ENCODE results near the gene ASB2. TPM values are rescaled to one million over a fixed set of nuclear protein-coding genes. Genes with fewer than 3 reads are reported as not detected.

Gene ASB2
- total RNA-seq, 3 donors from 2014 or later (not counting 1 experiment from before 2014, with no cell fraction given): 3.7 to 7.2 (median 4.8) TPM

- no peaks in the 10 kb centered on the region for H3K36me3 ChIP-seq (ENCODE audit: control insufficient read depth, insufficient read depth, low read length)
- no peak overlapping the region for H3K27ac ChIP-seq (ENCODE audit: low read length)
- H3K36me3 Mint-ChIP-seq: no peaks in the 10 kb centered on the region
- H3K4me3 Mint-ChIP-seq: no peak overlapping the region
- ATAC-seq: no peak
- H3K27me3 ChIP-seq (ENCODE audit: control insufficient read depth, insufficient read depth, low read length): no peaks in the 10 kb centered on the region
- intact Hi-C loops (cut with micrococcal nuclease): no loop called here
- no peak for DNase-seq
- H3K9me3 ChIP-seq (ENCODE audit: control insufficient read depth, insufficient read depth, low read length): no peaks in the 10 kb centered on the region
- peaks cover 0 to 3% of the 10 kb centered on the region in 2 donors for H3K9me3 Mint-ChIP-seq
- WGBS (ENCODE audit: insufficient coverage): 91% methylated on average over 18 of the region's 18 CpGs
- H3K4me3 ChIP-seq (ENCODE audit: low read length): no peak overlapping the region
- no peak for TF ChIP-seq CTCF (IDR thresholded peaks at IDR 0.05)
- H3K27ac Mint-ChIP-seq: no peak overlapping the region
- H3K4me1 Mint-ChIP-seq: no peaks in the 10 kb centered on the region
- peaks cover 7 to 8% of the 10 kb centered on the region in 2 donors for H3K27me3 Mint-ChIP-seq (ENCODE audit: low read depth in 2 of 2)
- H3K4me1 ChIP-seq (ENCODE audit: control insufficient read depth, insufficient read depth, low read length): no peaks in the 10 kb centered on the region
These were observed 55.2 kb downstream of the ASB2 start for GRCh38 chr14:93921001-93921806.

- Histone ChIP-seq H3K27ac (ENCODE audit: low read length) (no peak overlapping the region), H3K4me1 (ENCODE audit: control insufficient read depth, insufficient read depth, low read length) (no peaks in the 10 kb centered on the region), H3K4me3 (ENCODE audit: low read length) (no peak overlapping the region), H3K9me3 (ENCODE audit: control insufficient read depth, insufficient read depth, low read length) (peaks cover 8% of the 10 kb centered on the region), H3K36me3 (ENCODE audit: control insufficient read depth, insufficient read depth, low read length) (no peaks in the 10 kb centered on the region), H3K27me3 (ENCODE audit: control insufficient read depth, insufficient read depth, low read length) (no peaks in the 10 kb centered on the region)
- Mint-ChIP-seq H3K9me3 (peaks cover 0 to 3% of the 10 kb centered on the region in 2 donors), H3K4me1 (no peaks in the 10 kb centered on the region), H3K27ac (no peak overlapping the region), H3K4me3 (no peak overlapping the region), H3K36me3 (no peaks in the 10 kb centered on the region), H3K27me3 (ENCODE audit: low read depth in 2 of 2) (peaks cover 9 to 15% of the 10 kb centered on the region in 2 donors)
- intact Hi-C loops (cut with micrococcal nuclease): no loop called here
- no peak for DNase-seq
- ATAC-seq: no peak
- no peak for TF ChIP-seq CTCF (IDR thresholded peaks at IDR 0.05)
- 89% methylated on average over 7 of the region's 7 CpGs for WGBS (ENCODE audit: insufficient coverage)
These were observed 59.2 kb downstream of the ASB2 start for GRCh38 chr14:93917141-93917540.

- Histone ChIP-seq H3K27ac (ENCODE audit: low read length) (no peak overlapping the region), H3K4me1 (ENCODE audit: control insufficient read depth, insufficient read depth, low read length) (no peaks in the 10 kb centered on the region), H3K4me3 (ENCODE audit: low read length) (no peak overlapping the region), H3K27me3 (ENCODE audit: control insufficient read depth, insufficient read depth, low read length) (no peaks in the 10 kb centered on the region), H3K36me3 (ENCODE audit: control insufficient read depth, insufficient read depth, low read length) (no peaks in the 10 kb centered on the region), H3K9me3 (ENCODE audit: control insufficient read depth, insufficient read depth, low read length) (peaks cover 8% of the 10 kb centered on the region)
- no peak for ATAC-seq
- H3K4me1 Mint-ChIP-seq: no peaks in the 10 kb centered on the region
- H3K4me3 Mint-ChIP-seq: no peak overlapping the region
- 79% methylated on average over 3 of the region's 3 CpGs for WGBS (ENCODE audit: insufficient coverage)
- H3K36me3 Mint-ChIP-seq: no peaks in the 10 kb centered on the region
- peaks cover 0 to 3% of the 10 kb centered on the region in 2 donors for H3K9me3 Mint-ChIP-seq
- no peak for DNase-seq
- TF ChIP-seq CTCF (IDR thresholded peaks at IDR 0.05): no peak
- H3K27me3 Mint-ChIP-seq (ENCODE audit: low read depth in 2 of 2): peaks cover 9 to 15% of the 10 kb centered on the region in 2 donors
- intact Hi-C loops (cut with micrococcal nuclease): no loop called here
- no peak overlapping the region for H3K27ac Mint-ChIP-seq
These were observed 59.9 kb downstream of the ASB2 start for GRCh38 chr14:93916498-93916897.
